ENCODE data around the gene OR2M7. TPM values are rescaled to one million over a fixed set of nuclear protein-coding genes. Genes with fewer than 3 reads are reported as not detected.

The OR2M7 gene
- total RNA-seq, 2 experiments from 2014 or later: not detected

DNA sequence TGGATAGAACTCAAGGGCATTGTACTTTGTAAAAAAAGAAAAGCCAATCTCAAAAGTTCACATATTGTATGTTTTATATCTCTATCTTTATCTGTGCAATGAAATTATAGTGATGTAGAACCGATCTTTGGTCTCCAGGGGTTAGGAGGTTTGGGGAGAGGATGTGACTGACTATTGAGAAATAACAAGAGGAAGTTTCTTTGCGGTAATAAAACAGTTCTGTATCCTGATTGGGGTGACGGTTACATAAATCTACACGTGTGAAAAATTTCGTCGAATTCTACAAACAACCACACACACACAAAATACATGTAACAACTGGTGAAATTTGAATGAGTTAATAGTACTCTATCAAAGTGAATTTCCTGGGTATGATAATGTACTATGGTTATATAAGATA is 36.0 kb downstream of the OR2M7 start:
- Mint-ChIP-seq H3K27me3 (ENCODE audit: low read depth) (peaks cover 9% of the 10 kb centered on the region), H3K4me3 (no peak overlapping the region), H3K36me3 (ENCODE audit: low read depth) (no peaks in the 10 kb centered on the region), H3K27ac (no peak overlapping the region), H3K9me3 (no peaks in the 10 kb centered on the region), H3K4me1 (ENCODE audit: low read depth) (no peaks in the 10 kb centered on the region)
- intact Hi-C loops (cut with micrococcal nuclease): no loop called here
- CTCF ChIA-PET: no interaction called here
- no peak for DNase-seq

GRCh38 chr1:248277876-248278275 is 46.5 kb downstream of the OR2M7 start, which contains the start of gene OR2T33:
Gene OR2T33 (minus strand): TSS chr1:248277976. CDS start chr1:248273814, 4,162 bp downstream.
- CTCF ChIA-PET: no interaction called here
- no peaks in the 10 kb centered on the region for H3K4me1 Mint-ChIP-seq (ENCODE audit: low read depth)
- no peaks in the 10 kb centered on the region for H3K36me3 Mint-ChIP-seq (ENCODE audit: low read depth)
- H3K9me3 Mint-ChIP-seq: no peaks in the 10 kb centered on the region
- H3K27me3 Mint-ChIP-seq (ENCODE audit: low read depth): no peaks in the 10 kb centered on the region
- no peak for DNase-seq
- intact Hi-C loops (cut with micrococcal nuclease): no loop called here
- H3K27ac Mint-ChIP-seq: no peak within 1 kb of the TSS
- no peak within 1 kb of the TSS for H3K4me3 Mint-ChIP-seq

Other genes with a start within 250 kb of the OR2M7 start
- not detected for gene OR2L13, start 229.4 kb downstream of the OR2M7 start, total RNA-seq
- not detected for gene OR2M5, start 179.4 kb downstream of the OR2M7 start, total RNA-seq
- gene OR2M2, start 149.7 kb downstream of the OR2M7 start, total RNA-seq: not detected
- not detected for gene OR2M3, start 127.3 kb downstream of the OR2M7 start, total RNA-seq
- not detected for gene OR2M4, start 93.2 kb downstream of the OR2M7 start, total RNA-seq
- gene OR2T33, start 46.6 kb downstream of the OR2M7 start, total RNA-seq: not detected
- gene OR2T12, start 21.1 kb downstream of the OR2M7 start, total RNA-seq: not detected
- gene OR14C36, start 24.2 kb upstream of the OR2M7 start, total RNA-seq: not detected
- not detected for gene OR2T4, start 37.1 kb upstream of the OR2M7 start, total RNA-seq
- gene OR2T6, start 51.2 kb upstream of the OR2M7 start, total RNA-seq: not detected
- gene OR2T1, start 78.5 kb upstream of the OR2M7 start, total RNA-seq: not detected
- gene OR2T2, start 121.1 kb upstream of the OR2M7 start, total RNA-seq: not detected
- gene OR2T3, start 148.8 kb upstream of the OR2M7 start, total RNA-seq: not detected
- not detected for gene OR2T5, start 164.0 kb upstream of the OR2M7 start, total RNA-seq
- gene OR2G6, start 183.5 kb upstream of the OR2M7 start, total RNA-seq: not detected
- not detected for gene OR2T29, start 238.2 kb upstream of the OR2M7 start, total RNA-seq

All from activated naive CD4-positive, alpha-beta T cell treated with anti-CD3 and anti-CD28 coated beads for 36 hours (primary cell).